ENCODE data around the gene ANKRD40.

DNA sequence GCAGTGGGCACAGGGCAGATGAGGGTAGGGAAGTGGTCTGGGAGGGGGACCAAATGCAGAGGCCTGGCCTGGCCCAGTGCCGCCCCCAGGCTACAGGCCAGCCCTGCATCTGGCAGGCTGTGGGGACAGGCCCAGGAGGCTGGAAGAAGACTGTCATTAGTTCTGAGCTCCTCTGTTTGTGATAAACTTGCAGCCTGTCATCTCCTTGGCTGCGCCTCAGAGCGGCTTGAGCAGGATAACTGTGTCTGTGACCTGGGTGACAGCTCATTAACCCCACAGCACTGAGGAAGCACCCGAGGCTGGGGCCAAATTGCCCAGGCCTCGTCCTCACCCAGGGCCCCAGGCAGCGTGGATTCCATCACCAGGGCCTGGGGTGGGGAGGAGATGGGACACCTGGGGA, 49.1 kb downstream of the ANKRD40 start:
- TF ChIP-seq, protein P1, sequence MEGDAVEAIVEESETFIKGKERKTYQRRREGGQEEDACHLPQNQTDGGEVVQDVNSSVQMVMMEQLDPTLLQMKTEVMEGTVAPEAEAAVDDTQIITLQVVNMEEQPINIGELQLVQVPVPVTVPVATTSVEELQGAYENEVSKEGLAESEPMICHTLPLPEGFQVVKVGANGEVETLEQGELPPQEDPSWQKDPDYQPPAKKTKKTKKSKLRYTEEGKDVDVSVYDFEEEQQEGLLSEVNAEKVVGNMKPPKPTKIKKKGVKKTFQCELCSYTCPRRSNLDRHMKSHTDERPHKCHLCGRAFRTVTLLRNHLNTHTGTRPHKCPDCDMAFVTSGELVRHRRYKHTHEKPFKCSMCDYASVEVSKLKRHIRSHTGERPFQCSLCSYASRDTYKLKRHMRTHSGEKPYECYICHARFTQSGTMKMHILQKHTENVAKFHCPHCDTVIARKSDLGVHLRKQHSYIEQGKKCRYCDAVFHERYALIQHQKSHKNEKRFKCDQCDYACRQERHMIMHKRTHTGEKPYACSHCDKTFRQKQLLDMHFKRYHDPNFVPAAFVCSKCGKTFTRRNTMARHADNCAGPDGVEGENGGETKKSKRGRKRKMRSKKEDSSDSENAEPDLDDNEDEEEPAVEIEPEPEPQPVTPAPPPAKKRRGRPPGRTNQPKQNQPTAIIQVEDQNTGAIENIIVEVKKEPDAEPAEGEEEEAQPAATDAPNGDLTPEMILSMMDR (IDR thresholded peaks at IDR 0.05; ENCODE audit: low read depth, low read length), result no peak
- no peak for TF ChIP-seq EZH2phosphoT487 (IDR thresholded peaks at IDR 0.05; ENCODE audit: low read depth)

Measured in OCI-LY3 (cell line).